Measurements from ENCODE around the gene UBE2M.

The UBE2M gene

GRCh38 chr19:58538257-58539168, 19.9 kb downstream of the UBE2M start:
- DNase-seq = peak; percentile 51

GRCh38 chr19:58536852-58537798, 21.3 kb downstream of the UBE2M start:
- DNase-seq = no peak

GRCh38 chr19:58535857-58536256, 22.6 kb downstream of the UBE2M start:
- no peak for DNase-seq

- DNase-seq = no peak
These were observed 27.2 kb downstream of the UBE2M start for GRCh38 chr19:58531034-58531840.

- no peak for DNase-seq
These were observed 29.0 kb downstream of the UBE2M start for GRCh38 chr19:58529405-58529804.

- no peak for DNase-seq
These were observed 35.7 kb downstream of the UBE2M start for GRCh38 chr19:58522709-58523108.

GRCh38 chr19:58521651-58522050, 36.8 kb downstream of the UBE2M start:
- DNase-seq = no peak

- no peak for DNase-seq
These were observed 38.2 kb downstream of the UBE2M start for GRCh38 chr19:58520257-58520599.

- DNase-seq = peak; percentile 97
These were observed 38.8 kb downstream of the UBE2M start, which contains the start of gene ZBTB45 for GRCh38 chr19:58519355-58520256. TSS of gene ZBTB45 (minus strand) at chr19:58519810. CDS start at chr19:58517673, 2,137 bp downstream.

GRCh38 chr19:58519087-58519354, 39.4 kb downstream of the UBE2M start:
- DNase-seq = peak; percentile 83

GRCh38 chr19:58518256-58519086, 39.9 kb downstream of the UBE2M start:
- no peak for DNase-seq

GRCh38 chr19:58516964-58517833, 41.2 kb downstream of the UBE2M start:
- DNase-seq = no peak

GRCh38 chr19:58516246-58516836, 42.1 kb downstream of the UBE2M start:
- DNase-seq = no peak

- DNase-seq = no peak
These were observed 43.2 kb downstream of the UBE2M start for GRCh38 chr19:58515259-58515658.

- no peak for DNase-seq
These were observed 43.8 kb downstream of the UBE2M start for GRCh38 chr19:58514564-58515022.

- DNase-seq = peak; percentile 87
These were observed 44.5 kb downstream of the UBE2M start for GRCh38 chr19:58513694-58514563.

- DNase-seq = no peak
These were observed 45.2 kb downstream of the UBE2M start for GRCh38 chr19:58513213-58513693.
